GM19455 (cell line): ENCODE measurements around the gene GIPC1.

Experiments
- ATAC-seq: cut with Tn5 transposase; IDR thresholded peaks from one replicate; pipeline ENCODE4 v1.9.1; 2021; ENCODE audit not compliant: unreplicated experiment

Gene GIPC1

DNA sequence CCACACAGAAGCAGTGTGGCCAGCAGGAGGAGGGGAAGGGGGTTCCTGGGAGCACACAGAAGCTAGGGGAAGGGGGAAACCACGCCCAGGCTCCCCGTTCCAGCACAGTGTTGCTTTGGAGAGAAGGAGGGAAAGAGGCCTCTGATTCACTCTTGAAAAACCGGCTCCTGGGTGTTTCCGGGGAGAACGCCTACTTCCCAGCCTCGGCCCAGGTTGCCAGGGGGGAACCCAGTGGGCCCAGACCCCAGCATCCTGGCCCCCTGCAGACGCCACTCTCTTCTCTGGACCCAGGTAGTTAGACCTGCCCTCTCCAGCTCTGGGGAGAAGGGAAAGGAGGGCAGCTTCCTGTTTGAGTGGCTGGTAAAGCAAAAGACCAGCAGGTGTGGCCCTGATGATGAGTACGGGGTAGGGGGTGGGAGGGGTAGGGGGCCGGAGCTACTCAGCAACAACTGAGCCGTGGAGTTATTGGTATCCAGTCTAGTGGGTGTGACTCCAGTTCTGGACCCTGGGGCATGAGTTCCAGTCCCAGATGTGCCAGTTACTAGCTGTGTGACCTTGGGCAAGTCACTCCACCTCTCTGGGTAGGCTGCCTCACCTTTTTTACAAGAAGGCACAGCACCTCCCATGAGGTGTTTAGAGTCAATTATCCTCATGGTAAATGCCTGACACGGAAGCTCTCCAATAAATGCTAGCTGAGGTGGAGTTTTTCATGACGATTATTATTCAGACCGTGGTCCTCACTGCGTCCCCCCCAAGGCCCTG is 836 bp downstream of the GIPC1 start:
- ATAC-seq: no peak

GRCh38 chr19:14494411-14494810 is 1.5 kb downstream of the GIPC1 start:
- no peak for ATAC-seq

DNA sequence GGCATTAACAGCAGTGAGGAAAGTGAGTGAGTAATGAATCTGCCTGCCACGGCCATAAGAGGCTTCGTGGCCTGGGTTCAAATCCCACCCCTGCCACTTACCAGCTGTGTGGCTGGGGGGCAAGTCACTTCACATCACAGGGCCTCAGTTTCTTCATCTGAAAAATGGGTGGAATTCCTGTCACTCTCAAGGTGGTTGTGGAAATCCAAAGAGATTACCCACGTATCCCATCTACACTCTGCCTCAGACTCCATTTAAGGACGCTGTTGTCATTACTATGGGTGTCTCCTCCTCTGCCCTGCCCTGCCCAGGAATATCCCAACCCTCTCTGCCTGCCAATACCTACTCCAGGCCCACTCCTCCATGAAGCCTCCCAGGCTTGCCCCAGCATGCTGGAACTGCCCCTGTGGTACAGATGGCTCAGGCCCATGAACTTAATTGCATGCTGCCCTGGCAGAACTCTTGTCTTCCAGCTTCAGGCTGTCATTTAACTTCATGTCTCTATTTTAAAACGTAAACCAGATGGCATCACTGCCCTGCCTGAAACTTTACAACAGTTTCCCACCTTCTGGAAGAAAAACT is 3.1 kb downstream of the GIPC1 start:
- no peak for ATAC-seq

- ATAC-seq: no peak
Measured at GRCh38 chr19:14487370-14488125, 8.4 kb downstream of the GIPC1 start.

GRCh38 chr19:14482172-14482941 is 13.6 kb downstream of the GIPC1 start:
- no peak for ATAC-seq

DNA sequence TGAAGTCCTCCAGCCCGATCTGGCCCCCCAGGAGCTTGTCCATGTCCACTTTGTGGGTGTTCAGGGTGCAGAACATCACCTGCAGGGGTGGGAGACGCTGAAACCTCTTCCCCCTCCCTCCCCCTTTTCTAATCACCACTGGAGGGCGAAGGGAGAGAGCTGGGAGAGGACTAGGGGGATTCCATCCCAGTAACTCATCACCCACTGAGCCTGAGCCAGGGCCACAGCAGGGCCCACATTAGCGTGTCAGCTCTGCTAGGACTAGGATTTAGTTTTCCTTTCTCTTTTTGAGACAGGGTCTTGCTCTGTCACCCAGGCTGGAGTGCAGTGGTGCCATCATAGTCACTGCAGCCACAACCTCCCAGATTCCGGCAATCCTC is 15.2 kb downstream of the GIPC1 start:
- ATAC-seq: no peak

GRCh38 chr19:14479975-14480699 is 15.8 kb downstream of the GIPC1 start:
- no peak for ATAC-seq

GRCh38 chr19:14479309-14479974 is 16.5 kb downstream of the GIPC1 start:
- no peak for ATAC-seq

DNA sequence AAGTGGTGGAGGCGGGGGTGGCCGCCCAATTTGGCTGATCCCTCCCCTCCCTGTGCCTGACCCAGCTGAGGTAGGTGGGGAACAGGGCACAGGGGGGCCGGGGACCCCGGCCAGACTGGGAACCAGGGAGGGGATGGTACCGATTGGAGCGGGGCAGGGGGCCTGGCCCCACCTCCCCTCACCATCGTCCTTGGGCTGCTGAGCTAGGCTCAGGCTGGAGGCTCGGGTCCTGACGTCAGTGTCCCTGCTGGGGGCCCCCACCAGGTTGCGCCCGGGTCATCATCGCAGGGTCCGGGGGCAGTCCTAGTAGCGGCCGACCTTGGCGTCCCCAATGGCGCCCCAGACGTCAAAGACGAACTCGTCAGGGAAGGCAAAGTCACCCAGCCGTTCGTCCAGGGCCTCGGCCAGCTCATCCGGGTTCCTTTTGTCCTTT is 17.8 kb downstream of the GIPC1 start:
- no peak for ATAC-seq

DNA sequence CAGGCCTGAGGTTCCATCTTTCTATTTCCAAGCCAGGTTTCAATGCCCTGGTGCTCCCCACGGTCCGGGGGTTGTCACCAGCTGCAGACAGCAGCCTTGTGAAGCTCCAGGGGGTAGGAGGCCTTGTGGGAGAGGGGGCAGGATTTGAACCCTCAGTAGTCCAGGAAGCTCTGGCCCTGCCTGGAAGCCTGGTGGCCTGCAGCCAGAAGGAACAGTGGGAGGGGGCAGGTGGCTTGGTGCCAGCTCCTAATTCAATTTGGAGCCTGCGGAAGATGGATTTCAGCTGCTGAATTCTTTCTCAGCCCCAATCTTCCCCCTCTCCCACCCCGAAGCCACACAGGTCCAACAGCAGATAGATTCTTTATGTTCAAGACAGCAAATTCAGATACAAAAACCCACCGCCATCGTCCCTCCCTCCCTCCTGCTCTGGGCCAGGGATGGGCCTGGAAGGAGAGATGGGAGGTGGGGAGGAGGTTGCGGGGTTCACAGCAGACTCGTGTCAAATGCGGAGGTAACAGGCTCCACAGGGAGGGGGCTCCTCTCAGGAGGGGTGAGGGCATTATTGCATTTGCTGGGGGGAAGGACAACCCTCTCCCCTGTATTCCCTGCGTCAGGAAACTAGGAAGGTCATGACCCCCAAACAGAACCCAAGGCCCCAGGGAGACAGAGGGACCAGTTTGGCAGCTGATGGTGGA is 18.4 kb downstream of the GIPC1 start:
- ATAC-seq: no peak

DNA sequence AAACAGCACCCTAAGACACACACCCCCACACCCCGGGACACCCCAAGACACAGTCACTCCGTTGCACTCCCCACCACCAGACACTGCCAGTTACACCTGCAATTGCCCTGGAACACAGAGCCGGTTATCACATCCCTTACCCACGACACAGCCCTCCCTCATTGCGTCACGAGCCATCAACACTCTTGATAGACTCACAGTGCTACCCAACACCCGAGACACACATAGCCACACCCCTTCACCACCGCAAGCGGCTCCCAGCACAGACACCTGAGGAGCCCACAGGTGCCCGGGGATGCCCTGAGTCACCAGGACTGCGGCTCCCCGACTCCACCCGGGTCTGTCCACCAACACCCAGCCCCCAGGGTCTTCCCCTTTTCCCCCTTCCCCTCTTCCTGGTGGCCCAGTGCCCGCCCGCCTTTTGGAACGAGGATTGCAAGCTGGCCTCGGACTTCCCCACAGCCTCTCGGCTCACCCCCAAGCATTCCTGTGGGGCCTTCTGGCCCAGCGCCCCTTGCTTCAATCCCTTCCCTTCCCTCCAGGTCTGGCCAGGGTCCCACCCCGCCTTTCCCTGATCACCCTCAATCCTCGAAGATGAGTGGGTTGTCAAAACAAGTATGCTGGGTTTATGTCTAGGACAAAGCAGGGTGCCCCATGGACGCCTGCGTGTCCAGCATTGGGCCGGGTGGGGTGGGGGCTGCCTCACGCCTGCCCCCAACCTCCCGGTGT is 19.1 kb downstream of the GIPC1 start:
- no peak for ATAC-seq

- ATAC-seq: no peak
Measured at GRCh38 chr19:14476327-14476672, 19.6 kb downstream of the GIPC1 start.

- no peak for ATAC-seq
Measured at GRCh38 chr19:14475251-14476073, 20.5 kb downstream of the GIPC1 start, which contains the start of gene PTGER1. PTGER1 (minus strand) TSS chr19:14475354; CDS start chr19:14474320, 1,034 bp downstream.

DNA sequence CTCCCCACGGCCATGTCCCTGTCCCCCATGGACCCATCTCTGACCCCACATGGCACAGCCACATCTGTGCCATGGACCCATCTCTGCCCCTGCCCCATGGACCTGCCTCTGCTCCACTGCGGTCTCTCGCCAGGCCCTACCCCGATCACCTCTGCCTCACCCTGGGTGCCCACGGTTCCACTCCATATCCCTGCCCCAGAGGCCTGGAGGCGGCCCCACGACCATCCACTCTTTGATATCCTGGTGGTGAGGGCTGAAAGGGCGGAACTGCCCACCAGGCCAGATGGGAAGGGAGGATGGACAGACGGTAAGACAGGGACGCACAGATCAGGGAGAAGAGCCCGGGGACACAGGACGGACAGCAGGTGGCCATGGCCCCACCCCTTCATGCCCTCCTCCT is 21.1 kb downstream of the GIPC1 start:
- no peak for ATAC-seq

DNA sequence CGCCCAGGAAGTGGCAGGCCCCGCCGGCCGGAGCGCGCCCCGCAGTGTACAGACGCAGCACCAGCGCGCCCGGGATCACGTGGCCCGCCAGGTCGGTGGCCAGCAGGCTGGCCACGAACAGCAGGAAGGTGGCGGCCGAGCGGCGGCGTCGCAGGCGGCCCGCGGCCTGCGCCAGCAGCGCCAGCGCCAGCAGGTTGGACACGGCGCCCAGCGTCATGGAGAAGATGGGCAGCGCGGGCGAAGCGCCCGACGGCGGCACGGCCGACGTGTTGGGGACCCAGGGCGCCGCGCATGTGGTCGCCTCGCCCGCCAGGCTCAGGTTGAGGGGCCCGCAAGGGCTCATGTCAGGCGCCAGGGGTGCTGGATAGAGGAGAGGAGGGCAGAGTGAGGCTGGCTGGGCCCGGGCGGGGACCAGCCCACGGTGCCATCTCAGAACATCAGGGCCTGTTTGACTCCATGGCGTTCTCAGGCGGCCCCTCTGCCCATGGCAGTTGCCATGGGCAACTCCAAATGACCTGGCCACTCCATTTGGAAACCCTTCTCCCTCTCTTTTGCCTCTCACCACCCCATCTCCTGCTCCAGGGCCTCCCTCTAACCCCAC is 21.8 kb downstream of the GIPC1 start:
- ATAC-seq: no peak

- no peak for ATAC-seq
Measured at GRCh38 chr19:14473073-14473977, 22.6 kb downstream of the GIPC1 start.
